Umbilical cord (tissue), 1 donor: ENCODE results near the gene RNU1-1. TPM values are rescaled to one million over a fixed set of nuclear protein-coding genes. Genes with fewer than 3 reads are reported as not detected.

Source experiments
- total RNA-seq: library from RNA; depleted of rRNA; stranded (reverse); fragments of >200 nt; gene quantifications from one replicate; pipeline ENCODE4 v1.2.3, GENCODE V29; 2014; ENCODE audit warnings: low replicate concordance; ENCODE audit not compliant: insufficient read depth

RNU1-1 gene
- total RNA-seq, 1 donor from 2014 or later = under 0.01 TPM

Other genes starting within 250 kb of the RNU1-1 start
- 16.1 TPM for gene FBXO42, start 161.8 kb downstream of the RNU1-1 start, total RNA-seq
- 24.1 TPM for gene SZRD1, start 147.0 kb downstream of the RNU1-1 start, total RNA-seq
- gene SPATA21, start 76.9 kb downstream of the RNU1-1 start, total RNA-seq = not detected
- 51.3 TPM for gene NECAP2, start 73.6 kb downstream of the RNU1-1 start, total RNA-seq
- gene NBPF1, start 99.3 kb upstream of the RNU1-1 start, total RNA-seq = 125 TPM
- gene RNU1-3, start 152.7 kb upstream of the RNU1-1 start, total RNA-seq = under 0.01 TPM
- under 0.01 TPM for gene RNU1-4, start 226.2 kb upstream of the RNU1-1 start, total RNA-seq